Natural killer cell treated with Interleukin-12 subunit alpha and Interleukin-12 subunit beta and Interleukin-15 and Interleukin-18, amount 100 ng/mL, for 72 hours (primary cell): ENCODE data around the gene MBNL2. TPM values are rescaled to one million over a fixed set of nuclear protein-coding genes. Genes with fewer than 3 reads are reported as not detected.

Source experiments
- ATAC-seq, 2 donors: fragments of 150-1000 bp; cut with Tn5 transposase in 1 of 2; sonication (Bioruptor Pico), chemical (Tn5 transposase) in 1 of 2; 2 replicates each; pipeline ENCODE4 v1.10.0; 2021
- DNase-seq: peaks from one replicate; pipeline ENCODE4 v3.0.0; 2022; ENCODE audit warnings: low spot score
- H3K27ac Mint-ChIP-seq, 2 donors: 1 replicate in 1 of 2; 2 replicates in 1 of 2; pipeline ENCODE4 v1.8.0; 2022; ENCODE audit warnings: mixed read lengths in 2 of 2, mild to moderate bottlenecking in 1 of 2, moderate library complexity in 1 of 2
- H3K27me3 Mint-ChIP-seq, 2 donors: 1 replicate in 1 of 2; 2 replicates in 1 of 2; pipeline ENCODE4 v1.8.0; 2022; ENCODE audit warnings: mixed read lengths in 2 of 2
- H3K36me3 Mint-ChIP-seq: one replicate; pipeline ENCODE4 v1.8.0; 2022; ENCODE audit warnings: mixed read lengths
- H3K4me1 Mint-ChIP-seq, 2 donors: 1 replicate in 1 of 2; 2 replicates in 1 of 2; pipeline ENCODE4 v1.8.0; 2022; ENCODE audit warnings: low read depth in 2 of 2, mixed read lengths in 2 of 2, mild to moderate bottlenecking in 1 of 2
- H3K4me3 Mint-ChIP-seq: one replicate; pipeline ENCODE4 v1.8.0; 2022; ENCODE audit warnings: mixed read lengths
- H3K9me3 Mint-ChIP-seq: 2 replicates; pipeline ENCODE4 v1.8.0; 2022; ENCODE audit warnings: mixed read lengths
- total RNA-seq, 2 donors: library from RNA; stranded (reverse); gene quantifications; one replicate each; pipeline ENCODE4 v1.2.3, GENCODE V29; 2022

The MBNL2 gene
- total RNA-seq, 2 donors from 2014 or later: 13.0 to 15.6 TPM

GRCh38 chr13:97231829-97232196 lies 9.7 kb downstream of the MBNL2 start:
- ATAC-seq: no peak
- Mint-ChIP-seq H3K27me3 (no peaks in the 10 kb centered on the region), H3K4me1 (peaks cover 24 to 48% of the 10 kb centered on the region in 2 donors), H3K4me3 (no peak overlapping the region), H3K36me3 (no peaks in the 10 kb centered on the region), H3K27ac (no peak overlapping the region), H3K9me3 (no peaks in the 10 kb centered on the region)
- no peak for DNase-seq

DNA sequence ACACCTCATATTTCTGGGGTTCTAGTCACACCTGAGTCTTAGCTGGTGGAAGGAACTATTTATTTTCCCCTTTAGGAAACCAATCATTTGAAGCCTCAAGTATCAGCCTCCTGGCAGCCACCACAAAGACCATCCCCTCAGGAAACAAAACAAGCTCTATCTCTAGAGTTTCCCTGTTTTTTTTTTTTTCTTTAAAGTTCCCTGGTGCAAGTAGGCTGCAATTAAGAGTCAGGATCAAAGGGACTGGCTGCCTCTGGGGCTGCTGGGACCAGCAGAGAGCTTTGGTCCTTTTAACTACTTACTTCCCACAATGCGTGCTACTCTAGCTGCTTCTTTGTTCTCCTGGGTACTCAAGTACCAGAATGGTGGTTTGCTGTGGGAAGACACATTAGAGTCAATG lies 11.4 kb downstream of the MBNL2 start:
- Mint-ChIP-seq H3K36me3 (no peaks in the 10 kb centered on the region), H3K4me3 (no peak overlapping the region), H3K27me3 (no peaks in the 10 kb centered on the region), H3K4me1 (peaks cover 30 to 54% of the 10 kb centered on the region in 2 donors), H3K27ac (no peak overlapping the region), H3K9me3 (no peaks in the 10 kb centered on the region)
- ATAC-seq (no peak), DNase-seq (no peak)

DNA sequence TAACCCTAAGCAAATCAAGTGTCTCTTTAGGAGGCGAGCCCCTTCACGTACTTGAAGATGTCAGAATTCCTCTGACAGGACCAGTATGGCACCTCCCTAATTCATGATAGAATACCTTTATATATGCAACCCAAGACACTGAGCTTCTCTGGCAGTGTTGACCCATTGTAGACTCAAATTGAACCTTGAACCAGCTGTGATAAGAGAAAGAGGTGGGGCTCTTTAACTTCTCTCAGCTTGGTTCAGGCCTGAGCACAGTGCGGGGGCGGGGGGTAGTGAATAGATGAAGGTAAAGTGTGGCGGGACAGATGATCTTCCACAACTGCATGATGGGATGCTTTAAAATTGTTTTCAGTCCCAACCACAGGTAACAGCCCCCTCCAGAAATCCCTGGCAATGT lies 12.1 kb downstream of the MBNL2 start:
- ATAC-seq (no peak), DNase-seq (no peak)
- H3K9me3 Mint-ChIP-seq: no peaks in the 10 kb centered on the region
- H3K27ac Mint-ChIP-seq: no peak overlapping the region
- peaks cover 37 to 60% of the 10 kb centered on the region in 2 donors for H3K4me1 Mint-ChIP-seq
- no peaks in the 10 kb centered on the region for H3K27me3 Mint-ChIP-seq
- H3K4me3 Mint-ChIP-seq: no peak overlapping the region
- no peaks in the 10 kb centered on the region for H3K36me3 Mint-ChIP-seq

- H3K36me3 Mint-ChIP-seq: no peaks in the 10 kb centered on the region
- no peak overlapping the region for H3K27ac Mint-ChIP-seq
- peaks cover 35 to 59% of the 10 kb centered on the region in 2 donors for H3K4me1 Mint-ChIP-seq
- H3K4me3 Mint-ChIP-seq: no peak overlapping the region
- H3K9me3 Mint-ChIP-seq: no peaks in the 10 kb centered on the region
- ATAC-seq (no peak), DNase-seq (no peak)
- no peaks in the 10 kb centered on the region for H3K27me3 Mint-ChIP-seq
Observed at GRCh38 chr13:97234742-97235141, 12.6 kb downstream of the MBNL2 start.

DNA sequence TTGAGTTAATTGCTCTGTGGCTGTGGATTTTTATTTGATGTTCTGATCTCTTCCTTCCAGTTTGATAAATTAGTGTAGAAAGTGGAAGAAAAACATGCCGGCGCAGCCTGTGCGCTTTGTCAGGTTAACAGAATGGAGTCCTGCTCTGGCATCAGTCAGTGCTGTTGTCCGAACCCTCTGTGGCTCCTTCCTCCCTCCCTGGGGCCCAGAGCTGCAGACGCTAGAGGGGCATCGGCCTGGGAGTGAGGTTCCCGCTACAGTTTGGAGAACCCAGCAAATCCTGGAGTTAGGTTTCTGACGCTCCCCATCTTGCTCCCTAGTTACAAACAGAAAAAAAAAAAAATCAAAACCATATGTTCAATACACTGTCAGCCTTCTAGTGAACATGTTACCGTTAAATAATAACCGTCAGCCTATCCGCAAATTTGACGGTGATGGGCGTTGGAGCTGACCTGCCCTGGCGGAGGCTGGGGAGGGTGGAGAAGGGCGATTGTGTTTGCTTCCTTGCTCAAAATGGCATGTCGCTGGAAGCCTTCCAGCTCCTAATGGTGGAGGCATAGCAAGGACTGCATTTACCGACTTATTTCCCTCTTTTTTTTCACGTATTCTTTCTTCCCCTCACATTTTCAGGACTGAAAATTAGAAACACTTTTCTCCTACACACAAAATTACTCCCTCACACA lies 13.6 kb downstream of the MBNL2 start:
- Mint-ChIP-seq H3K27ac (no peak overlapping the region), H3K9me3 (no peaks in the 10 kb centered on the region), H3K4me1 (peaks cover 34 to 51% of the 10 kb centered on the region in 2 donors), H3K4me3 (no peak overlapping the region), H3K36me3 (no peaks in the 10 kb centered on the region), H3K27me3 (no peaks in the 10 kb centered on the region)
- no peak for DNase-seq
- ATAC-seq: no peak

- DNase-seq (no peak), ATAC-seq (no peak)
- Mint-ChIP-seq H3K27ac (no peak overlapping the region), H3K9me3 (no peaks in the 10 kb centered on the region), H3K4me3 (no peak overlapping the region), H3K27me3 (no peaks in the 10 kb centered on the region), H3K36me3 (no peaks in the 10 kb centered on the region), H3K4me1 (peaks cover 39 to 58% of the 10 kb centered on the region in 2 donors)
Observed at GRCh38 chr13:97237388-97237787, 15.3 kb downstream of the MBNL2 start.

DNA sequence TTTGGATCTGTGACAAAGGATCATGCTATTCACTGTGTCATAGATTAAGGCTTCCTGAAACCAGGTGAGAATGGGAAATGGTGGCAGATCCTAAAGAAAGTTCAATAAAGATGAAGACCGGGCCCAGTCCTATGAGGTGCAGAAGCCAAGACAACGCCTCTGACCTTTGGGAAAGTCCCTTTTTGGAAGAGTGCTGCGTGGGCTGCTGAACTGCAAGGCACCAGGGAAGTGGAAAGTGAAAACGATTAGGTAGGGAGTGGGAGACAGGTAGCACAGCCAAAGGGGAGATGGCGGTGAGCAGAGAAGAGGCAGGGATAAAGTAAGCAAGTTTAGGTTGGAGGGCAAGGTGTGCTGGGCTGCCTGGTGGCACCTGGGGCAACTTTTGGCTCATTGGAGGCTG lies 16.3 kb downstream of the MBNL2 start:
- ATAC-seq: no peak
- DNase-seq: no peak
- H3K4me3 Mint-ChIP-seq: no peak overlapping the region
- H3K9me3 Mint-ChIP-seq: no peaks in the 10 kb centered on the region
- no peaks in the 10 kb centered on the region for H3K36me3 Mint-ChIP-seq
- no peaks in the 10 kb centered on the region for H3K27me3 Mint-ChIP-seq
- H3K27ac Mint-ChIP-seq: peak overlapping the region in 1 of 2 donors; percentile 41
- H3K4me1 Mint-ChIP-seq: peaks cover 43 to 62% of the 10 kb centered on the region in 2 donors

DNA sequence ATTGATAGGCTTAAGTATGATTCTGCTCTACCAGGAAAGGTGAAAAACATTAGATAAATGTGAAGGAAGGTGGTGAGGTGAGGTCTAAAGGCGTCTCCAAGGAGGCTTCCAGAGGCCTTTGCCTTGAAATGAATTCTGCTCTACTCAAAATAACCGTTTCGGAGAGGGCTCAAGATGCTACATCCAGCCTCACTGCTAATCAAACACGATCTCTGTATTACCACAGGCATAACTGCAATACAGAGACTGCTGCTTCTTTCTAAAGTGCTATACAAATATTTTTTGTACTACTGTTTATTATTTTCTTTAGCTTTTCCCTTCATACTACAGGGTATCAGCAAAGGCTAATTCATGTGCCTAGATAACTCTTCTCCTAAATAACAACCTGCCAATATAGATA lies 16.8 kb downstream of the MBNL2 start:
- Mint-ChIP-seq H3K27me3 (no peaks in the 10 kb centered on the region), H3K4me3 (no peak overlapping the region), H3K27ac (peak overlapping the region in 1 of 2 donors; percentile 41), H3K36me3 (no peaks in the 10 kb centered on the region), H3K4me1 (peaks cover 46 to 61% of the 10 kb centered on the region in 2 donors), H3K9me3 (no peaks in the 10 kb centered on the region)
- no peak for ATAC-seq
- no peak for DNase-seq

GRCh38 chr13:97239306-97239705 lies 17.2 kb downstream of the MBNL2 start:
- Mint-ChIP-seq H3K27ac (no peak overlapping the region), H3K36me3 (no peaks in the 10 kb centered on the region), H3K4me1 (peaks cover 49 to 60% of the 10 kb centered on the region in 2 donors), H3K9me3 (no peaks in the 10 kb centered on the region), H3K27me3 (no peaks in the 10 kb centered on the region), H3K4me3 (no peak overlapping the region)
- no peak for DNase-seq
- no peak for ATAC-seq

DNA sequence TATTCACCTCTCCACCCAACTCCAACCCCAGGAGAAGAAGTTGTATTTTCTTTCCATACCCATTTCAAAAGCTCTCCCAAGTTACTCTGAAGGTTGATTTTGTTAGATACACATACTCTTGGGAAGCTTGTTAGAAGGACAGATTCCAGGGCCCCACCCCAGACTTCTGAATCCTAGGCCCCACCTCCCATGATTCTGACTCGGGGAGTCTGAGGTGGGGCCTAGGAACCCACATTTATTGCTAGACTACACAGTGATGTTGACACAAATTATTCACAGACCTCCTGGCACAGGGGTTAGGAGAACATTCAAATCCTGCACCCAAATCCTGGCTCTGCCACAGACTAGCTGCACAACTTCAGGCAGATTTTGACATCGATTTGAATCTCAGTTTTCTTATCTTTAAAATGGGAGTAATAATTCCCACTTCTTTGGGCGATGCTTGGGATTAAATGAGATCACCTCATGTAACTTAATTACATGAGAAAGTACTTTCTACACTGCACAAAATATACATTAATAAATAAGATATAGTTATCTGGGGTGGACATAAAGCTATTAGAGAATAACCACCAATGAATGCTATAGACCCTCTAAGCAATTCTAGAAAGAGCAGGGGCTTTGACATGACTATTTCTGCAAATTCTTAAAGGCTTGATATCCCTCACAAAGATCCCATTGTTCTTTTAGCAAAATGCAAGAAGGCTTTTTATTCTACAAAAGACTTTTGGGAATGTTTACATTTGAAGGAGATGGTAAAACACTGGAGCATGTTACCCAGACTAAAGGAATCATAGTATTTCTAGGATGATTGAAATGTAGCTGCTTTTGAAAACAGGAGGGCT lies 18.0 kb downstream of the MBNL2 start:
- Mint-ChIP-seq H3K27me3 (no peaks in the 10 kb centered on the region), H3K36me3 (no peaks in the 10 kb centered on the region), H3K4me1 (peaks cover 45 to 54% of the 10 kb centered on the region in 2 donors), H3K4me3 (no peak overlapping the region), H3K27ac (no peak overlapping the region), H3K9me3 (no peaks in the 10 kb centered on the region)
- no peak for ATAC-seq
- no peak for DNase-seq

DNA sequence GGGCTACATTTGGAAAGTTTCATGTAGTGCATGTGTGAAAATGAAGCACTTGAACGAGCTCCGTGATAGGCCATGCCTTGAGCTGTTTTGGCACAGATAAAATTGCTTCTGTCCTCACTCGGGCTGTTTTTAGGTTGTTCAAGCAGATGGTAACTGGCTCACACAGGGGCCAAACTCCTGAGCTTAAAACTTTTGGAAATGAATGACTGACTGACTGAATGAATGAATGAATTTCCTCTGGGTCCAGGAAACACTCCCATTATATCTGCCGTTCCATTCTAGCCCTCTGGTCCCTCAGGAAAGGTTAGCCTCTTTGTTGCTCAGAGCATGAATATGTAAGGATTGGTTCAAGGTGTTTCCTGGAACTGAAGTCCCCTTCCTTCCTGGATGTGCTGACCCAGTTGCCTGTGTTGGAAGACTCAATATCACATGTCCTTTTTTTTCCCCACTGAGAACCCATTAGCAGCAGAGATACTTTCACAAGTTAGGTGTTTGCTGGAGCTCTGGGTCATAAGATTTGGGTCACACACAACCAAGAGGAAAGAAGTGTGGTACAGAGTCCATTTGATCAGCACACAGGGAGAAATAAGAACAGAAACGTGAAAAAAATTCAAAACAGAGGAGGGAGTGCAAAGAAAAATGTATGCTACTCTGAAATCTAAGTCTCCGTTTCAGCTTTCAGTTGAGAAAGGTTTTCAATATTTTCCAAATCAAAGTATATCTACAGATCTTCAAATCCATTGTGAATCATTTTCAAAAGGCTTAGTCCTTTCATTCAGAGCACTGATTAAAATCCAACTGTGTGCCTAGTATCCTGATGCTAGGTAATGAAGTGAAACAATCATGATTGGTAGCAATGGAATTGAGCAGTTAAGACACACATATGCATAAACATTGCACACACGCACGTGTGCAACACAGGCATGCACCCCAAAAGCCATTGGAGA lies 18.9 kb downstream of the MBNL2 start:
- no peak for DNase-seq
- no peak for ATAC-seq
- H3K27ac Mint-ChIP-seq: no peak overlapping the region
- no peak overlapping the region for H3K4me3 Mint-ChIP-seq
- H3K9me3 Mint-ChIP-seq: no peaks in the 10 kb centered on the region
- H3K4me1 Mint-ChIP-seq: peaks cover 45 to 48% of the 10 kb centered on the region in 2 donors
- H3K36me3 Mint-ChIP-seq: no peaks in the 10 kb centered on the region
- no peaks in the 10 kb centered on the region for H3K27me3 Mint-ChIP-seq

DNA sequence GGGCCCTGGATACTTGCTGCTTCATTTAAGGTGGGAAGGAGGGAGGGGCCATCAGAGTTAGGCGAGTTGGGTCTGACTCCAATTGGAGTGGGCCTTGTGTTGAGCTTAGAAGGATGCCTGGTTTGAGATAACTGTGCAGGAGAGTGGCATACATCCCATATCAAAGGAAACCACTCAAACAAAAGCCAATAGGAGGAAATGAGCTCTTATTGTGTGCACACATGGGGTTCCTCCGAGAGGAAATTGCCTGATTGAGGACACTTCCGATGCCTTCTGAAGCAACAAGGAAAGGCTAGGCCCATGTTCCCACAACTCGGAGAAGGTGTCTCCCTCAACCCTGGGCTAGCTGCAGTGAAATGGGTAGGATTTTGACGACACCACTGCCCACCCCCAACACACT lies 19.6 kb downstream of the MBNL2 start:
- Mint-ChIP-seq H3K9me3 (no peaks in the 10 kb centered on the region), H3K27ac (no peak overlapping the region), H3K27me3 (no peaks in the 10 kb centered on the region), H3K36me3 (no peaks in the 10 kb centered on the region), H3K4me1 (peaks cover 45% of the 10 kb centered on the region in 2 donors), H3K4me3 (no peak overlapping the region)
- DNase-seq: no peak
- no peak for ATAC-seq

- Mint-ChIP-seq H3K27ac (no peak overlapping the region), H3K4me1 (peaks cover 34 to 37% of the 10 kb centered on the region in 2 donors), H3K36me3 (no peaks in the 10 kb centered on the region), H3K27me3 (no peaks in the 10 kb centered on the region), H3K9me3 (no peaks in the 10 kb centered on the region), H3K4me3 (no peak overlapping the region)
- ATAC-seq: peak in 1 of 2 donors; percentile 6
- no peak for DNase-seq
Observed at GRCh38 chr13:97242755-97243497, 20.8 kb downstream of the MBNL2 start.
